ENCODE results near the gene COG1. TPM values are rescaled to one million over a fixed set of nuclear protein-coding genes. Genes with fewer than 3 reads are reported as not detected.

The COG1 gene
- total RNA-seq, 1 donor from 2014 or later = 31.5 TPM

- no peak overlapping the region for H3K4me3 Mint-ChIP-seq (ENCODE audit: low read depth)
- H3K4me1 Mint-ChIP-seq (ENCODE audit: low read depth) = peaks cover 15% of the 10 kb centered on the region
- intact Hi-C loops (cut with micrococcal nuclease) = loop anchor here (1.0 to 2.0 kb wide), 3 partner anchors 171 to 600 kb away; no protein-coding TSS in a partner anchor
- H3K36me3 Mint-ChIP-seq (ENCODE audit: low read depth) = no peaks in the 10 kb centered on the region
- H3K9me3 Mint-ChIP-seq = no peaks in the 10 kb centered on the region
- DNase-seq (ENCODE audit: low spot score) = no peak
- H3K27me3 Mint-ChIP-seq (ENCODE audit: low read depth) = peaks cover 23% of the 10 kb centered on the region
- no peak overlapping the region for H3K27ac Mint-ChIP-seq
Measured at GRCh38 chr17:73156887-73157520, 35.9 kb upstream of the COG1 start.

GRCh38 chr17:73157521-73157890, 35.3 kb upstream of the COG1 start:
- H3K27ac Mint-ChIP-seq = no peak overlapping the region
- H3K36me3 Mint-ChIP-seq (ENCODE audit: low read depth) = no peaks in the 10 kb centered on the region
- peaks cover 21% of the 10 kb centered on the region for H3K27me3 Mint-ChIP-seq (ENCODE audit: low read depth)
- DNase-seq (ENCODE audit: low spot score) = no peak
- H3K4me1 Mint-ChIP-seq (ENCODE audit: low read depth) = peaks cover 11% of the 10 kb centered on the region
- intact Hi-C loops (cut with micrococcal nuclease) = loop anchor here (2.0 kb wide), 2 partner anchors 431 to 601 kb away; no protein-coding TSS in a partner anchor
- no peak overlapping the region for H3K4me3 Mint-ChIP-seq (ENCODE audit: low read depth)
- no peaks in the 10 kb centered on the region for H3K9me3 Mint-ChIP-seq

GRCh38 chr17:73158133-73158532, 34.7 kb upstream of the COG1 start:
- Mint-ChIP-seq H3K27ac (no peak overlapping the region), H3K4me1 (ENCODE audit: low read depth) (peaks cover 10% of the 10 kb centered on the region), H3K9me3 (no peaks in the 10 kb centered on the region), H3K4me3 (ENCODE audit: low read depth) (no peak overlapping the region), H3K36me3 (ENCODE audit: low read depth) (no peaks in the 10 kb centered on the region), H3K27me3 (ENCODE audit: low read depth) (peaks cover 27% of the 10 kb centered on the region)
- DNase-seq (ENCODE audit: low spot score) = no peak
- intact Hi-C loops (cut with micrococcal nuclease) = no loop called here

- Mint-ChIP-seq H3K9me3 (no peaks in the 10 kb centered on the region), H3K36me3 (ENCODE audit: low read depth) (no peaks in the 10 kb centered on the region), H3K4me1 (ENCODE audit: low read depth) (peaks cover 24% of the 10 kb centered on the region), H3K27me3 (ENCODE audit: low read depth) (peaks cover 50% of the 10 kb centered on the region), H3K27ac (no peak overlapping the region), H3K4me3 (ENCODE audit: low read depth) (no peak overlapping the region)
- DNase-seq (ENCODE audit: low spot score) = no peak
- intact Hi-C loops (cut with micrococcal nuclease) = loop anchor here (10.0 kb wide), 1 partner anchor 296 kb away; no protein-coding TSS in a partner anchor
Measured at GRCh38 chr17:73160980-73161630, 31.8 kb upstream of the COG1 start.

GRCh38 chr17:73163043-73163442, 29.8 kb upstream of the COG1 start:
- Mint-ChIP-seq H3K27me3 (ENCODE audit: low read depth) (peaks cover 65% of the 10 kb centered on the region), H3K9me3 (no peaks in the 10 kb centered on the region), H3K4me1 (ENCODE audit: low read depth) (peaks cover 34% of the 10 kb centered on the region), H3K4me3 (ENCODE audit: low read depth) (no peak overlapping the region), H3K36me3 (ENCODE audit: low read depth) (no peaks in the 10 kb centered on the region), H3K27ac (no peak overlapping the region)
- no peak for DNase-seq (ENCODE audit: low spot score)
- intact Hi-C loops (cut with micrococcal nuclease) = loop anchor here (10.0 kb wide), 1 partner anchor 298 kb away; no protein-coding TSS in a partner anchor

GRCh38 chr17:73165616-73166404, 27.0 kb upstream of the COG1 start:
- intact Hi-C loops (cut with micrococcal nuclease) = loop anchor here (5.0 to 10.0 kb wide), 2 partner anchors 301 to 1044 kb away; partner anchors contain the start of gene SOX9
- no peak overlapping the region for H3K27ac Mint-ChIP-seq
- peaks cover 30% of the 10 kb centered on the region for H3K4me1 Mint-ChIP-seq (ENCODE audit: low read depth)
- peak overlapping the region; percentile 72 for H3K4me3 Mint-ChIP-seq (ENCODE audit: low read depth)
- no peaks in the 10 kb centered on the region for H3K36me3 Mint-ChIP-seq (ENCODE audit: low read depth)
- no peaks in the 10 kb centered on the region for H3K9me3 Mint-ChIP-seq
- no peak for DNase-seq (ENCODE audit: low spot score)
- peaks cover 71% of the 10 kb centered on the region for H3K27me3 Mint-ChIP-seq (ENCODE audit: low read depth)

- intact Hi-C loops (cut with micrococcal nuclease) = loop anchor here (5.0 to 10.0 kb wide), 2 partner anchors 302 to 1045 kb away; partner anchors contain the start of gene SOX9
- Mint-ChIP-seq H3K4me1 (ENCODE audit: low read depth) (peaks cover 27% of the 10 kb centered on the region), H3K27me3 (ENCODE audit: low read depth) (peaks cover 64% of the 10 kb centered on the region), H3K36me3 (ENCODE audit: low read depth) (no peaks in the 10 kb centered on the region), H3K4me3 (ENCODE audit: low read depth) (peak overlapping the region; percentile 34), H3K9me3 (no peaks in the 10 kb centered on the region), H3K27ac (no peak overlapping the region)
- no peak for DNase-seq (ENCODE audit: low spot score)
Measured at GRCh38 chr17:73166731-73167581, 25.9 kb upstream of the COG1 start.

GRCh38 chr17:73168667-73169066, 24.2 kb upstream of the COG1 start:
- no peak overlapping the region for H3K27ac Mint-ChIP-seq
- no peak for DNase-seq (ENCODE audit: low spot score)
- intact Hi-C loops (cut with micrococcal nuclease) = loop anchor here (5.0 to 10.0 kb wide), 2 partner anchors 304 to 1046 kb away; partner anchors contain the start of gene SOX9
- peaks cover 29% of the 10 kb centered on the region for H3K4me1 Mint-ChIP-seq (ENCODE audit: low read depth)
- H3K27me3 Mint-ChIP-seq (ENCODE audit: low read depth) = peaks cover 50% of the 10 kb centered on the region
- H3K4me3 Mint-ChIP-seq (ENCODE audit: low read depth) = no peak overlapping the region
- no peaks in the 10 kb centered on the region for H3K36me3 Mint-ChIP-seq (ENCODE audit: low read depth)
- H3K9me3 Mint-ChIP-seq = no peaks in the 10 kb centered on the region

GRCh38 chr17:73170324-73170723, 22.5 kb upstream of the COG1 start:
- DNase-seq (ENCODE audit: low spot score) = no peak
- no peak overlapping the region for H3K27ac Mint-ChIP-seq
- no peak overlapping the region for H3K4me3 Mint-ChIP-seq (ENCODE audit: low read depth)
- H3K9me3 Mint-ChIP-seq = no peaks in the 10 kb centered on the region
- no peaks in the 10 kb centered on the region for H3K36me3 Mint-ChIP-seq (ENCODE audit: low read depth)
- H3K27me3 Mint-ChIP-seq (ENCODE audit: low read depth) = peaks cover 37% of the 10 kb centered on the region
- intact Hi-C loops (cut with micrococcal nuclease) = no loop called here
- H3K4me1 Mint-ChIP-seq (ENCODE audit: low read depth) = peaks cover 20% of the 10 kb centered on the region

- no peaks in the 10 kb centered on the region for H3K9me3 Mint-ChIP-seq
- intact Hi-C loops (cut with micrococcal nuclease) = no loop called here
- no peaks in the 10 kb centered on the region for H3K36me3 Mint-ChIP-seq (ENCODE audit: low read depth)
- peaks cover 22% of the 10 kb centered on the region for H3K27me3 Mint-ChIP-seq (ENCODE audit: low read depth)
- H3K4me3 Mint-ChIP-seq (ENCODE audit: low read depth) = no peak overlapping the region
- no peak for DNase-seq (ENCODE audit: low spot score)
- H3K4me1 Mint-ChIP-seq (ENCODE audit: low read depth) = peaks cover 11% of the 10 kb centered on the region
- no peak overlapping the region for H3K27ac Mint-ChIP-seq
Measured at GRCh38 chr17:73172252-73172651, 20.6 kb upstream of the COG1 start.

- no peak overlapping the region for H3K4me3 Mint-ChIP-seq (ENCODE audit: low read depth)
- no peaks in the 10 kb centered on the region for H3K9me3 Mint-ChIP-seq
- H3K4me1 Mint-ChIP-seq (ENCODE audit: low read depth) = peaks cover 7% of the 10 kb centered on the region
- intact Hi-C loops (cut with micrococcal nuclease) = no loop called here
- H3K27me3 Mint-ChIP-seq (ENCODE audit: low read depth) = peaks cover 5% of the 10 kb centered on the region
- H3K27ac Mint-ChIP-seq = no peak overlapping the region
- H3K36me3 Mint-ChIP-seq (ENCODE audit: low read depth) = no peaks in the 10 kb centered on the region
- no peak for DNase-seq (ENCODE audit: low spot score)
Measured at GRCh38 chr17:73174126-73174525, 18.7 kb upstream of the COG1 start.

GRCh38 chr17:73175962-73176565, 16.8 kb upstream of the COG1 start:
- no peak overlapping the region for H3K4me3 Mint-ChIP-seq (ENCODE audit: low read depth)
- intact Hi-C loops (cut with micrococcal nuclease) = no loop called here

More at GRCh38 chr17:73175962-73176565, 16.8 kb upstream of the COG1 start:
- no peak for DNase-seq (ENCODE audit: low spot score)
- Mint-ChIP-seq H3K4me1 (ENCODE audit: low read depth) (peaks cover 7% of the 10 kb centered on the region), H3K36me3 (ENCODE audit: low read depth) (no peaks in the 10 kb centered on the region), H3K9me3 (no peaks in the 10 kb centered on the region), H3K27me3 (ENCODE audit: low read depth) (no peaks in the 10 kb centered on the region), H3K27ac (no peak overlapping the region)
